HCT116 (cell line): ENCODE measurements around the gene MRPL21. TPM values are rescaled to one million over a fixed set of nuclear protein-coding genes. Genes with fewer than 3 reads are reported as not detected.

Source experiments
- ATAC-seq: fragments of 200-7000 bp; cut with Tn5 transposase; 2 replicates; pipeline ENCODE4 v1.9.1; 2020; ENCODE audit warnings: mild to moderate bottlenecking, moderate library complexity
- BruUV-seq: library from RNA; stranded (reverse); fragments of 400-500 nt; replicated peaks from 2 replicates; lab custom pipeline; 2021; lab: Mats Ljungman, UMichigan
- CTCF ChIA-PET: fragments of 300-600 bp; sonication (Branson Sonifier 250); formaldehyde crosslinking; loops from one replicate; lab custom pipeline; 2021; ENCODE audit warnings: antibody characterized with exemption; lab: Charles Lee
- POLR2A ChIA-PET: fragments of 300-600, 350-600 bp; sonication (Branson Sonifier 250); formaldehyde crosslinking; loops from one replicate; lab custom pipeline; 2021; ENCODE audit warnings: antibody characterized with exemption; lab: Charles Lee
- RAD21 ChIA-PET, 2 experiments: fragments of 300-600 bp; sonication (Branson Sonifier 250); formaldehyde crosslinking; loops; one replicate each; lab custom pipeline; 2023; ENCODE audit warnings: low total read pairs in 2 of 2; ENCODE audit not compliant: uncharacterized antibody in 2 of 2, unreplicated experiment in 2 of 2, low non-redundant PET in 1 of 2; lab: Charles Lee
- DNase-seq: peaks from one replicate; pipeline ENCODE4 v3.0.0-alpha.2; 2010; ENCODE audit warnings: low read depth, low spot score
- H2AFZ ChIP-seq: fragments of 200-600 bp; shearing (Covaris generic), sonication (generic); 2 replicates; pipeline ENCODE4 v1.6.1; 2017; ENCODE audit warnings: low read depth, mixed run types, mixed read lengths, antibody characterized with exemption, low read length; ENCODE audit not compliant: poor library complexity, severe bottlenecking
- H3K27ac ChIP-seq: 2 replicates; pipeline ENCODE4 v1.5.1; 2012; ENCODE audit warnings: low read depth, low read length
- H3K27me3 ChIP-seq: fragments of 200-600 bp; sonication (generic); 2 replicates; pipeline ENCODE4 v1.6.1; 2016; ENCODE audit warnings: mixed run types, low read length, mixed read lengths; ENCODE audit not compliant: insufficient read depth
- H3K36me3 ChIP-seq, 2 experiments: fragments of 200-500 bp in 1 of 2; fragments of 200-600 bp in 1 of 2; sonication (Bioruptor generic) in 1 of 2; sonication (generic) in 1 of 2; 2 replicates each; pipeline versions ENCODE4 v1.5.1 to v1.6.1; 2014 to 2016; ENCODE audit warnings: low read length in 2 of 2, inconsistent platforms in 1 of 2, mixed read lengths in 1 of 2, mixed run types in 1 of 2; ENCODE audit not compliant: insufficient read depth in 2 of 2, control insufficient read depth in 1 of 2
- H3K4me1 ChIP-seq, 2 experiments: fragments of 200-600 bp in 1 of 2; sonication (generic) in 1 of 2; 2 replicates each; pipeline versions ENCODE4 v1.5.1 to v1.6.1; 2012 to 2017; ENCODE audit warnings: low read length in 2 of 2, inconsistent platforms in 1 of 2, mild to moderate bottlenecking in 1 of 2, mixed read lengths in 1 of 2, mixed run types in 1 of 2, moderate library complexity in 1 of 2; ENCODE audit not compliant: insufficient read depth in 2 of 2, control insufficient read depth in 1 of 2
- H3K4me2 ChIP-seq: fragments of 200-600 bp; sonication (generic); 2 replicates; pipeline ENCODE4 v1.6.1; 2017; ENCODE audit warnings: mixed run types, low read length, mixed read lengths
- H3K4me3 ChIP-seq, 2 experiments: fragments of 200-600 bp in 1 of 2; sonication (generic) in 1 of 2; replicated peaks in 1 of 2; 2 replicates each; pipeline ENCODE4 v1.5.1; 2011 to 2016; ENCODE audit warnings: low read length in 2 of 2, control low read depth in 1 of 2, low read depth in 1 of 2, mild to moderate bottlenecking in 1 of 2, mixed read lengths in 1 of 2, mixed run types in 1 of 2
- H3K79me2 ChIP-seq: fragments of 200-600 bp; sonication (generic); 2 replicates; pipeline ENCODE4 v1.6.1; 2017; ENCODE audit warnings: mild to moderate bottlenecking, mixed run types, low read length, moderate library complexity, mixed read lengths; ENCODE audit not compliant: insufficient read depth
- H3K9ac ChIP-seq: fragments of 200-600 bp; sonication (generic); 2 replicates; pipeline ENCODE4 v1.6.1; 2016; ENCODE audit warnings: low read length, mixed read lengths
- H3K9me2 ChIP-seq: fragments of 200-600 bp; sonication (generic), shearing (Covaris generic); 2 replicates; pipeline ENCODE4 v1.6.1; 2017; ENCODE audit warnings: mixed run types, mild to moderate bottlenecking, moderate library complexity; ENCODE audit not compliant: insufficient read depth
- H3K9me3 ChIP-seq, 2 experiments: fragments of 200-500 bp in 1 of 2; fragments of 200-600 bp in 1 of 2; sonication (Bioruptor generic) in 1 of 2; sonication (generic) in 1 of 2; 2 replicates each; pipeline ENCODE4 v1.6.1; 2014 to 2017; ENCODE audit warnings: low read length in 2 of 2, mixed read lengths in 2 of 2, inconsistent platforms in 1 of 2, low read depth in 1 of 2, mild to moderate bottlenecking in 1 of 2, mixed run types in 1 of 2, moderate library complexity in 1 of 2; ENCODE audit not compliant: control insufficient read depth in 1 of 2, insufficient read depth in 1 of 2
- H4K20me1 ChIP-seq: fragments of 200-600 bp; sonication (generic), shearing (Covaris generic); 2 replicates; pipeline ENCODE4 v1.6.1; 2017; ENCODE audit warnings: mixed run types, mild to moderate bottlenecking, moderate library complexity; ENCODE audit not compliant: insufficient read depth
- CBX3 ChIP-seq: IDR thresholded peaks from 2 replicates; pipeline ENCODE4 v1.6.1; 2012; ENCODE audit warnings: low read depth
- CEBPB ChIP-seq: IDR thresholded peaks from 2 replicates; pipeline ENCODE4 v1.6.1; 2012; ENCODE audit warnings: low read depth
- CTCF ChIP-seq, 3 experiments: fragments of 200-600 bp in 1 of 3; sonication (generic) in 1 of 3; IDR thresholded peaks in 2 of 3; conservative IDR thresholded peaks in 1 of 3; 2 replicates each; pipeline ENCODE4 v1.5.1; 2012 to 2017; ENCODE audit warnings: low read depth in 2 of 3, low read length in 2 of 3, antibody characterized with exemption in 1 of 3, borderline replicate concordance in 1 of 3, control low read depth in 1 of 3, mild to moderate bottlenecking in 1 of 3, mixed read lengths in 1 of 3, mixed run types in 1 of 3, moderate library complexity in 1 of 3; ENCODE audit not compliant: insufficient read depth in 1 of 3
- EGR1 ChIP-seq: IDR thresholded peaks from 2 replicates; pipeline ENCODE4 v1.6.1; 2012; ENCODE audit warnings: low read depth
- ELF1 ChIP-seq: IDR thresholded peaks from 2 replicates; pipeline ENCODE4 v1.6.1; 2012; ENCODE audit warnings: low read depth, borderline replicate concordance
- EZH2 ChIP-seq: fragments of 200-600 bp; sonication (generic); IDR thresholded peaks from 2 replicates; pipeline ENCODE4 v1.6.1; 2017; ENCODE audit warnings: antibody characterized with exemption, mixed run types
- EZH2phosphoT487 ChIP-seq: fragments of 200-600 bp; IDR thresholded peaks from 2 replicates; pipeline ENCODE4 v1.6.1; 2018; ENCODE audit warnings: antibody characterized with exemption, borderline replicate concordance
- FOSL1 ChIP-seq: IDR thresholded peaks from 2 replicates; pipeline ENCODE4 v1.6.1; 2012; ENCODE audit warnings: low read depth
- JUND ChIP-seq: IDR thresholded peaks from 2 replicates; pipeline ENCODE4 v1.6.1; 2012
- POLR2A ChIP-seq: IDR thresholded peaks from 2 replicates; pipeline ENCODE4 v1.7.0; 2011; ENCODE audit warnings: borderline replicate concordance; ENCODE audit not compliant: insufficient read depth, insufficient read length; ENCODE audit errors: extremely low read depth
- SIN3A ChIP-seq: IDR thresholded peaks from 2 replicates; pipeline ENCODE4 v1.6.1; 2012; ENCODE audit warnings: low read depth
- SP1 ChIP-seq: IDR thresholded peaks from 2 replicates; pipeline ENCODE4 v1.6.1; 2012; ENCODE audit warnings: low read depth
- SRF ChIP-seq: IDR thresholded peaks from 2 replicates; pipeline ENCODE4 v1.6.1; 2012; ENCODE audit warnings: low read depth
- TCF7L2 ChIP-seq: IDR thresholded peaks from 2 replicates; pipeline ENCODE4 v1.7.0; 2011; ENCODE audit warnings: borderline replicate concordance, inconsistent platforms; ENCODE audit not compliant: insufficient read depth, insufficient read length; ENCODE audit errors: extremely low read depth
- ZBTB33 ChIP-seq: IDR thresholded peaks from 2 replicates; pipeline ENCODE4 v1.6.1; 2011; ENCODE audit warnings: mild to moderate bottlenecking, low read length, moderate library complexity; ENCODE audit not compliant: insufficient replicate concordance; ENCODE audit errors: extremely low read depth
- ZFX ChIP-seq: fragments of 450-650 bp; IDR thresholded peaks from 2 replicates; pipeline ENCODE4 v1.6.1; 2017
- intact Hi-C: fragments of 100-400 bp; cut with micrococcal nuclease; formaldehyde crosslinking; loops from 2 replicates; pipeline ENCODE4 v1.10.0; 2022
- total RNA-seq: library from RNA; stranded (reverse); gene quantifications from one replicate; pipeline ENCODE4 v1.2.1, GENCODE V29; 2021; ENCODE audit not compliant: unreplicated experiment
- TF ChIP-seq, protein P1 (sequence below): IDR thresholded peaks from 2 replicates; pipeline ENCODE4 v1.6.1; 2012

The MRPL21 gene
- total RNA-seq, 1 experiment from 2014 or later: 90.2 TPM

DNA sequence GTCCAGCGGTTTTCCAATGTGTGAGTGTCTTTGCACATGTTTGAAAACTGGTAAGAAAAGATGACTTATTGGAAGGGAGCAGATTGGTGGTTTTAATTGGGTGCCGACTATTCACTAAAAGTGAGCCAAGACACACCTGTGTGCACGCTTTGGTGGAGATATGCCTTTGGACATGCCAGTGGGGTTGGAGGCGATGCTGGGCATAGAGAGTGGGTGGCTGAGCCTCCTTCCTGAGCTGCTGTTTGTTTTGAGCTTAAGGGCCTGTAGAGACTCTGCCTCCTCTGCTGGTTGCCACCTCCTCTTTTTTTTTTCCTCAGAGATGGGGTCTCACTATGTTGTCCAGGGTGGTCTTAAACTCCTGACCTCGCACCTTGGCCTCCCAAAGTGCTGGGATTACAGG, 9.6 kb upstream of the MRPL21 start:
- CTCF ChIA-PET: no interaction called here
- POLR2A ChIA-PET: no interaction called here
- RAD21 ChIA-PET: no interaction called here
- H3K27ac ChIP-seq: no peak overlapping the region
- H3K4me1 ChIP-seq: no peaks in the 10 kb centered on the region
- no peaks in the 10 kb centered on the region for H3K9me2 ChIP-seq
- H4K20me1 ChIP-seq: no peaks in the 10 kb centered on the region
- TF ChIP-seq CBX3 (no peak), ELF1 (no peak), POLR2A (no peak), SIN3A (no peak), CEBPB (no peak), EGR1 (no peak), TCF7L2 (no peak), ZFX (no peak), FOSL1 (no peak), SP1 (no peak), SRF (no peak), EZH2phosphoT487 (no peak), EZH2 (no peak), ZBTB33 (no peak), CTCF (IDR thresholded peaks at IDR 0.05 in 2 of 3, conservative IDR thresholded peaks at IDR 0.05 in 1 of 3; ENCODE audit: borderline replicate concordance in 1 of 3, insufficient read depth in 1 of 3, low read depth in 2 of 3, low read length in 2 of 3) (no peak), JUND (no peak)
- TF ChIP-seq, protein P1, sequence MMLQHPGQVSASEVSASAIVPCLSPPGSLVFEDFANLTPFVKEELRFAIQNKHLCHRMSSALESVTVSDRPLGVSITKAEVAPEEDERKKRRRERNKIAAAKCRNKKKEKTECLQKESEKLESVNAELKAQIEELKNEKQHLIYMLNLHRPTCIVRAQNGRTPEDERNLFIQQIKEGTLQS: no peak
- no peaks in the 10 kb centered on the region for H3K79me2 ChIP-seq
- H3K36me3 ChIP-seq: peaks cover 21 to 34% of the 10 kb centered on the region in 2 experiments; a peak in 3 of 4 replicates
- no peak overlapping the region for H2AFZ ChIP-seq
- H3K4me2 ChIP-seq: no peak overlapping the region
- intact Hi-C loops: no loop called here
- DNase-seq (no peak), ATAC-seq (no peak)
- H3K9me3 ChIP-seq: no peaks in the 10 kb centered on the region
- H3K4me3 ChIP-seq: no peak overlapping the region
- BruUV-seq: no TSS peak
- H3K9ac ChIP-seq: no peak overlapping the region
- H3K27me3 ChIP-seq: no peaks in the 10 kb centered on the region
